GM12864 (cell line): Measurements from ENCODE around the gene ARHGAP42.

Experiments used
- DNase-seq: peaks from one replicate; pipeline ENCODE4 v3.0.0-alpha.2; 2011; ENCODE audit warnings: low read depth
- H3K4me3 ChIP-seq: 2 replicates; pipeline ENCODE4 v1.5.1; 2011; ENCODE audit warnings: mild to moderate bottlenecking, low read depth, low read length, control low read depth
- TF ChIP-seq, protein P1 (sequence below): IDR thresholded peaks from 2 replicates; pipeline ENCODE4 v1.5.1; 2011; ENCODE audit warnings: low read depth, mild to moderate bottlenecking, moderate library complexity, low read length, control low read depth, inconsistent platforms; ENCODE audit errors: missing control alignments

The ARHGAP42 gene

DNA sequence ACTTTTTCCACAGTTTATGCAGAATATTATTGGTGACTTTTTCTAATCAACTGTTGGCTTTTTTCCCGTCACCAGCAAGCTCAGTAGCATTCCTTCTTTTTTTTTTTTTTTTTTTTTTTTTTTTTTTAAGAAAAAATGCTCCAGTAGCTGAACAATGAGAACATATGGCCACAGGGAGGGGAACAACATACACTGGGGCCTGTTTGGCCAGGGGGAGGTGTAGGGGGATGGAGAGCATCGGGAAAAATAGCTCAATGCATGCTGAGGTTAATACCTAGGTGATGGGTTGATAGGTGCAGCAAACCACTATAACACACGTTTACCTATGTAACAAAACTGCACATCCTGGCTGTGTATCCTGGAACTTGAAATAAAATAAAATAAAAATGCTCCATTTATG is 82.5 kb downstream of the ARHGAP42 start:
- no peak overlapping the region for H3K4me3 ChIP-seq
- no peak for DNase-seq
- TF ChIP-seq, protein P1, sequence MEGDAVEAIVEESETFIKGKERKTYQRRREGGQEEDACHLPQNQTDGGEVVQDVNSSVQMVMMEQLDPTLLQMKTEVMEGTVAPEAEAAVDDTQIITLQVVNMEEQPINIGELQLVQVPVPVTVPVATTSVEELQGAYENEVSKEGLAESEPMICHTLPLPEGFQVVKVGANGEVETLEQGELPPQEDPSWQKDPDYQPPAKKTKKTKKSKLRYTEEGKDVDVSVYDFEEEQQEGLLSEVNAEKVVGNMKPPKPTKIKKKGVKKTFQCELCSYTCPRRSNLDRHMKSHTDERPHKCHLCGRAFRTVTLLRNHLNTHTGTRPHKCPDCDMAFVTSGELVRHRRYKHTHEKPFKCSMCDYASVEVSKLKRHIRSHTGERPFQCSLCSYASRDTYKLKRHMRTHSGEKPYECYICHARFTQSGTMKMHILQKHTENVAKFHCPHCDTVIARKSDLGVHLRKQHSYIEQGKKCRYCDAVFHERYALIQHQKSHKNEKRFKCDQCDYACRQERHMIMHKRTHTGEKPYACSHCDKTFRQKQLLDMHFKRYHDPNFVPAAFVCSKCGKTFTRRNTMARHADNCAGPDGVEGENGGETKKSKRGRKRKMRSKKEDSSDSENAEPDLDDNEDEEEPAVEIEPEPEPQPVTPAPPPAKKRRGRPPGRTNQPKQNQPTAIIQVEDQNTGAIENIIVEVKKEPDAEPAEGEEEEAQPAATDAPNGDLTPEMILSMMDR: no peak

DNA sequence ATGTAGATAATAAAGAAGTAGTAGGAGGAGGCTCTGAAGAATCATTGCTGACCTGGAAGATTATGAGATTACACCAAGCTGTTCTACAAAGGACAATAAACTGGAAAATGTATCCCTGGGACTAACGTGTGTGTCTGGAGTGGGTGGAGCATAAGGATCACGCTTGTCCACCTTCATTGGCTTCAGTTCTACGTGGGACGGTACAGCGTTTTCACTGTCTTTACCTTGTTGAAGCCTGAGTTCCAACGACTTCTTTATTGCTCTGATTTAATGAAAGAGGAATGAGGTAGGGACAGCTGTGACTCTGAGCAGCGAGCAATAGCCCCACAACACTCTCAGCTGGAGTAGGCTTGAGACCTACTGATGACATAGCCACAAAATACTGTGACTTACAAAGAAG is 87.0 kb downstream of the ARHGAP42 start:
- H3K4me3 ChIP-seq: no peak overlapping the region
- TF ChIP-seq, protein P1: no peak
- DNase-seq: no peak

DNA sequence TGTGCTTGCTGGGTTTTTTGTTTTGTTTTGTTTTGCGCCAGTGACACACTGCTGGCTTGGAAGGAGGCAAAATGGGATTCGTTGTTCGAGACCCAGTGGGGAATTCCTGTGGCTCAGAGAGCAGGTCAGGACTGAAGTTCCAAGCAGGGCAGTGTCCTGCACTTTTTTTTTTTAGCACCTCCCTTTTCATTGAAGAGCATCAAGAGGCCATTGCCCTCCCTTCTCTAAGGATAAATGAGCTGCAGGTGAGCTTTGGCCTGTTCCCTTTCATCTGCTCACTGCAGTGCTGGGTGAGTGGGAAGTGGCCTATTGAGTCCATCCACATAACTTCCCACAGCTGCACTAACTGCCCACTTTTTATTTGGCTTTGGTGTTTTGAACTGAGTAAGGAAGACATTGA is 87.8 kb downstream of the ARHGAP42 start:
- no peak overlapping the region for H3K4me3 ChIP-seq

DNA sequence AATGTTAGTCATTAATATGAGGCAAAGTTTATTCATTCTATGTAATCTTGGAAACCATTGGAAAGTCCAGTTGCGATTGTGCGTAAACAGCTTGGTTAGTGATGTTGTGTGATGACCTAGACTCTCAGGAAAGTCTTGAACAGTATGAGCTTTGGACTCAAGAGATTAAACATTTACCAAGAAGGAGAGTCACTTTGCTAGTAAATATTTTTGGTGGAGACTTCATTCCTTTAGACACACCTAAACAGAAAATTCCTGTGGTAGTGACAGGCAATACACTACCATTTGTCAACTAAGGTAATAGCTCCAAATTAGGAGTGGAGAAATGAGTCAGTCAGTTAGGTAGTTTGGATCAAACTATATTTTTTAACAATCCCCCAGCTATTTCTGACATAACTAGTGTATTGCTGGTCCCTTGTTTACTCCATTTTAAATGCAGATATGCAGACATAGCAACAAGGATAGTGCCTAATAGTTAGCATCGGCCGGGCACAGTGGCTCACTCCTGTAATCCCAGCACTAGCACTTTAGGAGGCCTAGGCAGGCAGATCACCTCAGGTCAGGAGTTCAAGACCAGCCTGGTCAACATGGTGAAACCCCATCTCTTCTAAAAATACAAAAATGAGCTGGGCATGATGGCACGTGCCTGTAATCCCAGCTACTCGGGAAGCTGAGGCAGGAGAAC is 89.3 kb downstream of the ARHGAP42 start:
- TF ChIP-seq, protein P1: no peak
- H3K4me3 ChIP-seq: no peak overlapping the region
- DNase-seq: no peak

More for the DNA sequence above, 87.8 kb downstream of the ARHGAP42 start:
- TF ChIP-seq, protein P1: no peak
- no peak for DNase-seq

DNA sequence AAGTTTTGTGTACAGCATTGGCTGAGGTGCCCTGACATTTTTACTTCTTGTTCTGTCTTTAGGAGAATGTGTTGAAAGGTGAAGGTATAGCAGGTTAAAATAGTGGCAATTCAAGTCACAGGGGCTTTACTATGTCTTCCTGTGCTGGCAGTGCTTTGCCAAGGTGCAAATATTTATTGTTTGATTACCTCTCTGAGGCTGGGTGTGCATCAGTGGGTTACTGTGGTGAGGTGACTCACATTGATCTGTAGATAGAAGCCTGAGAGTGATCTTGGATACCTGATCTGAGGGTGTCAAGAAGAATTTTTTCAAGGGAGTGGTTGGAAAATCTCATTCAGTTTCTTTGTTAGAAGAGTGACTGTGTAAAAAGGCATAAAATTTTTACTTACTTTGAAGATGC is 90.0 kb downstream of the ARHGAP42 start:
- no peak for DNase-seq
- TF ChIP-seq, protein P1: no peak
- no peak overlapping the region for H3K4me3 ChIP-seq

DNA sequence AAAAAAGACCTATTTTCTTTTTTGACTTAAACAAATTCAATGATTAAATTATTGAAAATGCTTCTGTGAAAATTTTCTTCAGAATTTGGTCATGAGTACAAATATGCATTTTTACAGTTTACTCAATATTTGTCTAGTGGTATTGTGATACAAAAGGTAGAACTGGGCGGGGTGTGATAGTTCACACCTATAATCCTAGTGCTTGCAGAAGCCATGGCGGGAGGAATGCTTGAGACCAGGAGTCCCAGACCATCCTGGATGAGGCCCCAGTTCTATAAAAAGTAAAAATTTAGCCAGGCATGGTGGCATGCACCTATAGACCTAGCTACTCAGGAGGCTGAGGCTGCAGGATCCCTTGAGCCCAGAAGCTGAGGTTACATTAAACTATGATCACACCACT is 90.6 kb downstream of the ARHGAP42 start:
- H3K4me3 ChIP-seq: no peak overlapping the region
- TF ChIP-seq, protein P1: no peak
- no peak for DNase-seq

DNA sequence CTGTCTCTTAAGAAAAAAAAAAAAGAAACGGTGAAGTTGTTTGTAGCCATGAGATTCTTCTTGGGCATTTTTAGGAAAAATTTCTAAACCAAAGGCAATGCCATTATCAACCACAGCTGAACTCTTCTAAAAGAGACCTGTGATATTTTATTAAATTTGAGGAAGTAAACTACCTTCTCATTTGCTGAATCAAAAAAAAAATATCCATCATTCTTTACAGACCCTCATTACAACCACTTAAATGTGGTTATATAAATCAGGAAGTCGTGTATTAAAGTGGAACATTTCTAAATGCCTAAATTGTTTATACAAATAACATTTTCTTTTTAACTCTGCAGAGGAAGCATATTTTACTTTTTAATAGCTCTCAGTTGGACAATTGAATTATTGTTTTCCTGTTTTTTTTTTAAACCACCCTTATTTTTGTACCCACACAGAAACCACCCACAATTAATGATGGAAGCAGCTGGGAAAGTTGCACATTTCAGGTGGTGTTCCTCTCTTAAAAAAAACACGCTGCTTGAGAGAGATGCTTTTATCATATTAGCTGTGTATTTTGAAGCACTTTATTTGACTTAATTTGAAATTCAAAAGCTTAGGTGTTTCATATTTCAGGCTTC is 91.2 kb downstream of the ARHGAP42 start:
- no peak for DNase-seq
- H3K4me3 ChIP-seq: no peak overlapping the region
- TF ChIP-seq, protein P1: no peak
